Right lobe of liver (tissue), 6 donors: ENCODE results near the gene DDX55. TPM values are rescaled to one million over a fixed set of nuclear protein-coding genes. Genes with fewer than 3 reads are reported as not detected.

ENCODE experiments used
- ATAC-seq, 4 donors: fragments of 200-7000 bp; cut with Tn5 transposase; one replicate each; pipeline ENCODE4 v1.9.1; 2020; ENCODE audit warnings: mild to moderate bottlenecking in 4 of 4, moderate library complexity in 4 of 4
- DNase-seq, 3 donors: peaks; one replicate each; pipeline ENCODE4 v3.0.0-alpha.2; 2020
- H3K27ac ChIP-seq, 3 donors: fragments of 200-600 bp; one replicate each; pipeline ENCODE4 v1.8.0; 2022
- H3K27me3 ChIP-seq, 2 donors: fragments of 200-600 bp; one replicate each; pipeline ENCODE4 v1.8.0; 2022
- H3K36me3 ChIP-seq, 4 donors: fragments of 200-600 bp; sonication (generic) in 1 of 4; one replicate each; pipeline versions ENCODE4 v1.5.1 to v1.8.0; 2017 to 2022; ENCODE audit warnings: control low read depth in 1 of 4
- H3K4me1 ChIP-seq, 4 donors: fragments of 200-600 bp; sonication (generic) in 1 of 4; one replicate each; pipeline versions ENCODE4 v1.5.1 to v1.8.0; 2017 to 2022; ENCODE audit warnings: control low read depth in 1 of 4
- H3K4me3 ChIP-seq, 3 donors: fragments of 200-600 bp; one replicate each; pipeline ENCODE4 v1.8.0; 2022
- H3K9me3 ChIP-seq, 4 donors: fragments of 200-600 bp; sonication (generic) in 1 of 4; one replicate each; pipeline versions ENCODE4 v1.5.1 to v1.8.0; 2017 to 2022; ENCODE audit warnings: control low read depth in 1 of 4
- CTCF ChIP-seq, 4 donors: fragments of 200-600 bp in 3 of 4; fragments of 450-650 bp in 1 of 4; IDR thresholded peaks; one replicate each; pipeline versions ENCODE4 v1.5.1 to v1.8.0; 2016 to 2022; ENCODE audit warnings: antibody characterized with exemption in 4 of 4, mild to moderate bottlenecking in 2 of 4
- POLR2A ChIP-seq: fragments of 450-650 bp; IDR thresholded peaks from one replicate; pipeline ENCODE4 v1.6.1; 2017; ENCODE audit warnings: antibody characterized with exemption, mild to moderate bottlenecking
- WGBS: methylation state at CpG from one replicate; pipeline ENCODE4 v1.1.6; 2018; ENCODE audit warnings: low coverage, low lambda C conversion rate; ENCODE audit not compliant: insufficient coverage; ENCODE audit errors: missing lambda C conversion rate; 5-methylcytosine and 5-hydroxymethylcytosine counted together
- intact Hi-C, 2 donors: fragments of 100-400 bp; cut with DNase I; formaldehyde crosslinking; loops; one replicate each; pipeline versions ENCODE4 v1.11.2 to v1.14.1; 2022
- total RNA-seq, 6 experiments: library from RNA; depleted of rRNA in 2 of 6; stranded (reverse); fragments of >200 nt in 2 of 6; fragmentation: NEBNext Ultra II Directional in 3 of 6; extraction: Animal tissue kit (Norgen Biotek cat#: 25700) in 3 of 6; gene quantifications; one replicate each; pipeline versions ENCODE4 v1.1.0 to v1.2.4, GENCODE V29; 2016 to 2023
- donor health status: DM: no; HTN: yes; CAD: no.
- donor health status: DM: no; HTN: no; CAD: no.
- donor health status: DM: no; HTN: no; CAD: no.
- donor health status: DM: no; HTN: yes; CAD: no.
- donor health status: DM: no; HTN: yes; CAD: no.

DDX55 gene
- total RNA-seq, 6 experiments from 2014 or later, result 6.4 to 33.3 (median 10.5) TPM

GRCh38 chr12:123607756-123608155, 5.9 kb downstream of the DDX55 start:
- WGBS, result 90% methylated on average over 3 of the region's 4 CpGs
- peaks cover 0 to 77% (median 38%) of the 10 kb centered on the region in 4 donors for H3K36me3 ChIP-seq
- H3K4me1 ChIP-seq, result peaks cover 0 to 5% (median 2%) of the 10 kb centered on the region in 4 donors
- intact Hi-C loops, result no loop called here
- ATAC-seq (no peak), DNase-seq (no peak)
- H3K27ac ChIP-seq, result no peak overlapping the region
- TF ChIP-seq CTCF (IDR thresholded peaks at IDR 0.05), result no peak
- TF ChIP-seq POLR2A, result no peak
- H3K9me3 ChIP-seq, result no peaks in the 10 kb centered on the region
- no peak overlapping the region for H3K4me3 ChIP-seq
- H3K27me3 ChIP-seq, result no peaks in the 10 kb centered on the region

- intact Hi-C loops, result no loop called here
- Histone ChIP-seq H3K27me3 (no peaks in the 10 kb centered on the region), H3K36me3 (peaks cover 0 to 81% (median 40%) of the 10 kb centered on the region in 4 donors), H3K27ac (no peak overlapping the region), H3K4me3 (no peak overlapping the region), H3K9me3 (no peaks in the 10 kb centered on the region), H3K4me1 (peaks cover 0 to 4% (median 0%) of the 10 kb centered on the region in 4 donors)
- DNase-seq, result no peak
- no peak for ATAC-seq
- WGBS, result 82% methylated on average over 7 of the region's 8 CpGs
- no peak for TF ChIP-seq CTCF (IDR thresholded peaks at IDR 0.05)
- TF ChIP-seq POLR2A, result no peak
Measured at GRCh38 chr12:123608182-123608581, 6.3 kb downstream of the DDX55 start.

- no peak for DNase-seq
- WGBS, result 89% methylated on average over 2 of the region's 2 CpGs
- intact Hi-C loops, result no loop called here
Measured at GRCh38 chr12:123614110-123614509, 12.2 kb downstream of the DDX55 start.

GRCh38 chr12:123614531-123614930, 12.6 kb downstream of the DDX55 start:
- H3K4me1 ChIP-seq, result no peaks in the 10 kb centered on the region
- ATAC-seq (peak in 2 of 4 donors; percentile 33 to 35), DNase-seq (no peak)
- H3K9me3 ChIP-seq, result no peaks in the 10 kb centered on the region
- H3K27ac ChIP-seq, result no peak overlapping the region
- WGBS, result 87% methylated on average over 3 of the region's 4 CpGs
- intact Hi-C loops, result no loop called here
- H3K36me3 ChIP-seq, result peaks cover 0 to 87% (median 53%) of the 10 kb centered on the region in 4 donors
- TF ChIP-seq CTCF (IDR thresholded peaks at IDR 0.05) (no peak), POLR2A (no peak)
- no peaks in the 10 kb centered on the region for H3K27me3 ChIP-seq
- no peak overlapping the region for H3K4me3 ChIP-seq

More at GRCh38 chr12:123614110-123614509, 12.2 kb downstream of the DDX55 start:
- no peak overlapping the region for H3K4me3 ChIP-seq
- TF ChIP-seq CTCF (IDR thresholded peaks at IDR 0.05) (no peak), POLR2A (no peak)
- no peak for ATAC-seq
- peaks cover 0 to 87% (median 53%) of the 10 kb centered on the region in 4 donors for H3K36me3 ChIP-seq
- H3K4me1 ChIP-seq, result no peaks in the 10 kb centered on the region
- no peaks in the 10 kb centered on the region for H3K9me3 ChIP-seq
- no peaks in the 10 kb centered on the region for H3K27me3 ChIP-seq
- H3K27ac ChIP-seq, result no peak overlapping the region

- H3K27me3 ChIP-seq, result no peaks in the 10 kb centered on the region
- no peak for TF ChIP-seq POLR2A
- TF ChIP-seq CTCF (IDR thresholded peaks at IDR 0.05), result no peak
- H3K9me3 ChIP-seq, result no peaks in the 10 kb centered on the region
- no peaks in the 10 kb centered on the region for H3K4me1 ChIP-seq
- WGBS, result 87% methylated on average over 3 of the region's 3 CpGs
- peaks cover 0 to 87% (median 52%) of the 10 kb centered on the region in 4 donors for H3K36me3 ChIP-seq
- ATAC-seq (no peak), DNase-seq (no peak)
- no peak overlapping the region for H3K4me3 ChIP-seq
- H3K27ac ChIP-seq, result no peak overlapping the region
- intact Hi-C loops, result no loop called here
Measured at GRCh38 chr12:123617144-123617543, 15.2 kb downstream of the DDX55 start.
